Heart right ventricle (tissue), 16 donors: ENCODE measurements around the gene DST. TPM values are rescaled to one million over a fixed set of nuclear protein-coding genes. Genes with fewer than 3 reads are reported as not detected.

Experiments
- ATAC-seq, 8 donors: fragments of 200-7000 bp; cut with Tn5 transposase; one replicate each; pipeline ENCODE4 v1.9.1; 2020; ENCODE audit warnings: mild to moderate bottlenecking in 8 of 8, moderate library complexity in 8 of 8, moderate number of reproducible peaks in 1 of 8
- DNase-seq, 2 donors: peaks; one replicate each; pipeline ENCODE4 v3.0.0-alpha.2; 2020
- H3K27ac ChIP-seq, 10 donors: fragments of 200-600 bp; sonication (generic) in 2 of 10; one replicate each; pipeline versions ENCODE4 v1.5.0 to v1.8.0; 2020 to 2022; ENCODE audit warnings: mild to moderate bottlenecking in 3 of 10
- H3K27me3 ChIP-seq, 7 donors: fragments of 200-600 bp; one replicate each; pipeline ENCODE4 v1.8.0; 2021 to 2022; ENCODE audit warnings: mild to moderate bottlenecking in 2 of 7
- H3K36me3 ChIP-seq, 9 donors: fragments of 200-600 bp; sonication (generic) in 1 of 9; one replicate each; pipeline versions ENCODE4 v1.5.0 to v1.8.0; 2020 to 2022; ENCODE audit warnings: mild to moderate bottlenecking in 2 of 9
- H3K4me1 ChIP-seq, 9 donors: fragments of 200-600 bp; sonication (generic) in 1 of 9; one replicate each; pipeline versions ENCODE4 v1.5.0 to v1.8.0; 2020 to 2022; ENCODE audit warnings: mild to moderate bottlenecking in 4 of 9
- H3K4me3 ChIP-seq, 10 donors: fragments of 200-600 bp; sonication (generic) in 2 of 10; one replicate each; pipeline versions ENCODE4 v1.5.0 to v1.8.0; 2020 to 2022; ENCODE audit warnings: mild to moderate bottlenecking in 7 of 10, moderate library complexity in 2 of 10
- H3K9me3 ChIP-seq, 11 donors: fragments of 200-600 bp in 10 of 11; sonication (generic) in 2 of 11; one replicate each; pipeline versions ENCODE4 v1.5.0 to v1.8.0; 2013 to 2022; ENCODE audit warnings: mild to moderate bottlenecking in 2 of 11, control low read depth in 1 of 11, moderate library complexity in 1 of 11
- WGBS, 2 donors: extraction: QIAGEN DNeasy Blood & Tissue Kit; methylation state at CpG; one replicate each; pipeline ENCODE4 v1.1.7; 2013; ENCODE audit warnings: inconsistent platforms in 1 of 2; 5-methylcytosine and 5-hydroxymethylcytosine counted together
- intact Hi-C, 10 donors: fragments of 100-400 bp; cut with DNase I; formaldehyde crosslinking; loops; one replicate each; pipeline versions ENCODE4 v1.11.1 to v1.14.2; 2022
- polyA plus RNA-seq, 2 donors: library from polyadenylated mRNA; stranded (reverse); fragments of 200-250 nt; gene quantifications; one replicate each; pipeline ENCODE4 v1.2.3, GENCODE V29; 2013
- total RNA-seq, 10 donors: library from RNA; stranded (reverse); fragmentation: NEBNext Ultra II Directional in 3 of 10; extraction: Animal tissue kit (Norgen Biotek cat#: 25700) in 3 of 10; gene quantifications; one replicate each; pipeline versions ENCODE4 v1.2.1 to v1.2.4, GENCODE V29; 2021 to 2023
- TF ChIP-seq, protein P1 (sequence below), 9 donors: fragments of 200-600 bp; sonication (generic) in 2 of 9; IDR thresholded peaks; one replicate each; pipeline versions ENCODE4 v1.5.0 to v1.8.0; 2021 to 2022; ENCODE audit warnings: antibody characterized with exemption in 9 of 9, mild to moderate bottlenecking in 5 of 9, moderate library complexity in 1 of 9
- donor health status: Arrhythmogenic right ventricular cardiomyopathy.
- donor health status: ischemic (EF 13 %, LVEDD 7.1; RV severe dilation, severe dysfunction).
- donor health status: healthy with polysubstance abuse.
- donor health status: DM: no; HTN: yes; CAD: no.
- donor health status: DM: no; HTN: no; CAD: no.
- donor health status: ischemic (EF 25% LVEDD 6.9; RV normal size, moderate dysfunction).
- donor health status: ischemic (EF 25% LVEDD 5.7; RV mildly dilated, moderate dysfunction).
- donor health status: healthy.
- donor health status: DM: yes; HTN: yes; CAD: no.
- donor health status: Ischemic cardiomyopathy.
- donor health status: ischemic (EF 35%, LVEDD 5.7; RV mildly dilated, moderate dysfunction).
- donor health status: nonischemic (EF 11% LVEDD 7.7; RV severe dilation, severe dysfunction).
- donor health status: DM: yes; HTN: yes; CAD: no.
- donor health status: PGD.
- donor health status: ischemic (EF 29% LVEDD 5.4; RV normal size, mild dysfunction).
- donor health status: nonischemic (EF 23%, LVEDD 6.1; RV moderate dilation, normal function).

DST gene
- total and polyA plus RNA-seq, 12 donors, result 103 to 619 (median 433) TPM

DNA sequence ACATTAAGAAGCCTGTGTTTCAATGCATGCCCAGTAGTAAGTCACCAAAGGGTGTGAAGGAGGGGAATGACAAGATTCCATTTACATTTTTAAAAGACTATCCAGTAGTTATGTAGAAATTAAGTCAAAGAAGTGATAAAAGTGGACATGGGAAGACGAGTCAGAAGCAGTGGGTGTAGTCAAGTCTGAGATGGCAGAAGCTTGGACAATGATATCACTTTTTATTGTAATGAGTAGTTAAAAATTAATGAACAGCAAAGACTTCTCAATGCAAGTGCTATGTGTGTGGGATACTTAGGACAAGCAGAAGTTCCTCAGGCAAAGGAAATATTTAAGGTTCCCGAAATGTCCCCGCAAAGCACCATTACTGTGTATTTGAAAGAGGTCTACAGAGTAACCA lies 156.0 kb downstream of the DST start:
- Histone ChIP-seq H3K27ac (no peak overlapping the region), H3K27me3 (no peaks in the 10 kb centered on the region), H3K9me3 (no peaks in the 10 kb centered on the region), H3K4me1 (peaks cover 0 to 11% (median 7%) of the 10 kb centered on the region in 9 donors), H3K4me3 (no peak overlapping the region), H3K36me3 (peaks cover 0 to 100% (median 67%) of the 10 kb centered on the region in 9 donors)
- ATAC-seq, result no peak
- TF ChIP-seq, protein P1, sequence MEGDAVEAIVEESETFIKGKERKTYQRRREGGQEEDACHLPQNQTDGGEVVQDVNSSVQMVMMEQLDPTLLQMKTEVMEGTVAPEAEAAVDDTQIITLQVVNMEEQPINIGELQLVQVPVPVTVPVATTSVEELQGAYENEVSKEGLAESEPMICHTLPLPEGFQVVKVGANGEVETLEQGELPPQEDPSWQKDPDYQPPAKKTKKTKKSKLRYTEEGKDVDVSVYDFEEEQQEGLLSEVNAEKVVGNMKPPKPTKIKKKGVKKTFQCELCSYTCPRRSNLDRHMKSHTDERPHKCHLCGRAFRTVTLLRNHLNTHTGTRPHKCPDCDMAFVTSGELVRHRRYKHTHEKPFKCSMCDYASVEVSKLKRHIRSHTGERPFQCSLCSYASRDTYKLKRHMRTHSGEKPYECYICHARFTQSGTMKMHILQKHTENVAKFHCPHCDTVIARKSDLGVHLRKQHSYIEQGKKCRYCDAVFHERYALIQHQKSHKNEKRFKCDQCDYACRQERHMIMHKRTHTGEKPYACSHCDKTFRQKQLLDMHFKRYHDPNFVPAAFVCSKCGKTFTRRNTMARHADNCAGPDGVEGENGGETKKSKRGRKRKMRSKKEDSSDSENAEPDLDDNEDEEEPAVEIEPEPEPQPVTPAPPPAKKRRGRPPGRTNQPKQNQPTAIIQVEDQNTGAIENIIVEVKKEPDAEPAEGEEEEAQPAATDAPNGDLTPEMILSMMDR (IDR thresholded peaks at IDR 0.05), result no peak
- DNase-seq, result no peak
- intact Hi-C loops, result no loop called here
- WGBS, 2 donors, result 93 to 94% methylated on average over 3 of the region's 3 CpGs

DNA sequence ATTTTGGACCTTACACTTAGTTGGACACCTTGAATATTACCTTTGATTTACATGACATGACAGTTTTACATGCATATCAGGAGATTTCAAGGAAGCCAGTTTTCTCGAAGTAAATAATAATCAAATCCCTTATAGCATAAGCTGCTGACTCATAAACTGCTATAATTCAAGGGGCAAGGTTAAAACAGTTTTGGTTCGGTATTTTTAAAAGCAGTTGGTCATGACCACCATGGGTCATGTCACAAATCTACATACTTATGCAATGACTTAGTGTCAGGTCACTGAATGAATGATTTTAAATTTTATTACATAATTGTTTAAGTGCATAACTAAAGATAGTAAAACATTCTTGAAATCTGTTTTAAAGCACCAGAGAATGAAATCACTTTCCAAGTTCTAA lies 158.0 kb downstream of the DST start:
- Histone ChIP-seq H3K27me3 (no peaks in the 10 kb centered on the region), H3K27ac (no peak overlapping the region), H3K4me3 (no peak overlapping the region), H3K9me3 (peaks cover 0 to 2% (median 0%) of the 10 kb centered on the region in 11 donors), H3K4me1 (peaks cover 0 to 7% (median 0%) of the 10 kb centered on the region in 9 donors), H3K36me3 (peaks cover 0 to 100% (median 78%) of the 10 kb centered on the region in 9 donors)
- ATAC-seq, result no peak
- TF ChIP-seq, protein P1 (IDR thresholded peaks at IDR 0.05), result no peak
- intact Hi-C loops, result no loop called here
- no peak for DNase-seq
- WGBS, 2 donors, result 89 to 90% methylated on average over 2 of the region's 2 CpGs

DNA sequence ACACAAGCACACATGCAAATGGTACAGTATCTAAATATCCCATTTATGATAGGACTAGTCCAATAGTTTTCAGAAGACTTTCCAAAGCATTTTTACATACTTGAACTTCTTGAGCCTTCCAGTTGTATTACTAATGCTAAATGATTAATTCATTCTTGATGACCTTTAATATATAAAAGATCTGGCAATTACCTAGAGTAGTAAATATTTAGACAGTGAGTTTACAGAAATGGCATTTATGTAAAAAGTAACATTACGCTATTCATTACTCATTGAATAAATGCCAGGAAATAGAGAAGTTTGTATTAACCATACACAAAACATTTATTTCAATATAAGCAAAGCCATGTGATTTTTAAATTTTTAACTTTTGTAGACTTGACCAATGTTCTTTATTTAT lies 158.8 kb downstream of the DST start:
- TF ChIP-seq, protein P1 (IDR thresholded peaks at IDR 0.05), result no peak
- Histone ChIP-seq H3K4me3 (no peak overlapping the region), H3K27me3 (no peaks in the 10 kb centered on the region), H3K4me1 (peaks cover 0 to 7% (median 0%) of the 10 kb centered on the region in 9 donors), H3K9me3 (peaks cover 0 to 8% (median 0%) of the 10 kb centered on the region in 11 donors), H3K27ac (no peak overlapping the region), H3K36me3 (peaks cover 0 to 100% (median 77%) of the 10 kb centered on the region in 9 donors)
- DNase-seq (no peak), ATAC-seq (no peak)
- WGBS, 2 donors, result 73 to 96% methylated on average over 1 of the region's 1 CpG
- intact Hi-C loops, result no loop called here

GRCh38 chr6:56482525-56482924 lies 160.2 kb downstream of the DST start:
- DNase-seq (no peak), ATAC-seq (no peak)
- Histone ChIP-seq H3K4me1 (peaks cover 0 to 15% (median 0%) of the 10 kb centered on the region in 9 donors), H3K27me3 (no peaks in the 10 kb centered on the region), H3K9me3 (peaks cover 0 to 8% (median 0%) of the 10 kb centered on the region in 11 donors), H3K4me3 (no peak overlapping the region), H3K36me3 (peaks cover 0 to 100% (median 75%) of the 10 kb centered on the region in 9 donors), H3K27ac (no peak overlapping the region)
- intact Hi-C loops, result no loop called here
- TF ChIP-seq, protein P1 (IDR thresholded peaks at IDR 0.05), result no peak
- WGBS, 2 donors, result 80% methylated on average over 8 of the region's 8 CpGs
